Subcutaneous abdominal adipose tissue (tissue), 5 donors: Measurements from ENCODE around the gene PRKCE.

ENCODE experiments used
- H3K27ac ChIP-seq: one replicate; pipeline ENCODE4 v1.7.0; 2013; ENCODE audit warnings: low read depth, mild to moderate bottlenecking, inconsistent platforms, low read length, moderate library complexity
- H3K27me3 ChIP-seq, 5 donors: one replicate each; pipeline ENCODE4 v1.7.0; 2013; ENCODE audit warnings: low read length in 5 of 5, inconsistent platforms in 1 of 5; ENCODE audit not compliant: control insufficient read depth in 5 of 5, insufficient read depth in 4 of 5
- H3K36me3 ChIP-seq, 5 donors: one replicate each; pipeline ENCODE4 v1.7.0; 2013; ENCODE audit warnings: low read length in 5 of 5; ENCODE audit not compliant: control insufficient read depth in 5 of 5, insufficient read depth in 5 of 5
- H3K4me1 ChIP-seq, 5 donors: one replicate each; pipeline ENCODE4 v1.7.0; 2013; ENCODE audit warnings: low read length in 5 of 5, mild to moderate bottlenecking in 3 of 5, moderate library complexity in 1 of 5; ENCODE audit not compliant: control insufficient read depth in 5 of 5, insufficient read depth in 5 of 5
- H3K4me3 ChIP-seq, 5 donors: one replicate each; pipeline ENCODE4 v1.7.0; 2013; ENCODE audit warnings: low read length in 5 of 5, low read depth in 1 of 5
- H3K9ac ChIP-seq, 5 donors: one replicate each; pipeline ENCODE4 v1.7.0; 2013; ENCODE audit warnings: low read length in 5 of 5, mild to moderate bottlenecking in 4 of 5, moderate library complexity in 3 of 5
- H3K9me3 ChIP-seq, 5 donors: one replicate each; pipeline ENCODE4 v1.7.0; 2013; ENCODE audit warnings: low read length in 5 of 5; ENCODE audit not compliant: control insufficient read depth in 5 of 5
- donor health status: healthy.
- donor health status: healthy.
- donor health status: healthy.
- donor health status: healthy.
- donor health status: healthy.

The PRKCE gene

DNA sequence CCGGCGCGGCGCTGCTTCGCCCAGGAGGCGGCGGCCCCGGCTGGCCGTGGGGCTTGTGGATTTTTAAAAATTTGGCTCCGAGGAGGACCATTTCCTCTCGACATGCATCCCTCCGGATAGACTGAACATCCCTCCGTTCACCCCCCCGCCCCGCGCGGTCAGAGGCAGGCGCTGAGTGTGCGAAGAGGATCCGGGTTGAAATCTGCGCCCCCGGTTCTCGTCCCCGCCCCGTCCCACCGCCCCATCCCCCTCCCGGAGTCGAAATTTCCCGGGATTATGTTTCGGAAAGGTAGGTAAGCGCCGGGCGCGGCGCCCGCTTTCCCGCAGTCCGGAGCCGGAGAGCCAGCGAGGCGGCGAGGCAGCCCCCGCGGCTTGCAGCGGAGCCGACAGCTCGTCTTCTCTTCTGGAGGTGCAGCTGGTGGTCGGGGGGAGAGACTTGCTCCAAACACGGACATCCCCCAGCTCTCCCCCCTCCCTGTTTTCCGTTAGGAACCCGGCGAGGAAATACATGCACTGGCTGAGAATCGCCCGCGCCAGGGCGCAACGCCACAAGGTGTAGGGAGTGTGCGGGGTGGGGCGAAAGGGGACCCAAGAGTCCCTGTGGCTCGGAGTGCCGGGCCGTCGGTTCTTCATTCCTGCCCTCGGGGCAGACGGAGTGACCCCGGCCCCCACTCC lies at the start of gene PRKCE:
PRKCE (plus strand) TSS at position 261 of the 675 bp plus-strand sequence.
- H3K27ac ChIP-seq: peak within 1 kb of the TSS; percentile 100
- peak within 1 kb of the TSS; percentile 79 to 91 (median 86) for H3K4me3 ChIP-seq
- no peaks in the 10 kb centered on the region for H3K27me3 ChIP-seq
- peaks cover 3 to 54% (median 38%) of the 10 kb centered on the region in 5 donors for H3K4me1 ChIP-seq
- no peaks in the 10 kb centered on the region for H3K9me3 ChIP-seq
- H3K9ac ChIP-seq: peak within 1 kb of the TSS; percentile 81 to 99 (median 93)
- H3K36me3 ChIP-seq: no peaks in the 10 kb centered on the region

DNA sequence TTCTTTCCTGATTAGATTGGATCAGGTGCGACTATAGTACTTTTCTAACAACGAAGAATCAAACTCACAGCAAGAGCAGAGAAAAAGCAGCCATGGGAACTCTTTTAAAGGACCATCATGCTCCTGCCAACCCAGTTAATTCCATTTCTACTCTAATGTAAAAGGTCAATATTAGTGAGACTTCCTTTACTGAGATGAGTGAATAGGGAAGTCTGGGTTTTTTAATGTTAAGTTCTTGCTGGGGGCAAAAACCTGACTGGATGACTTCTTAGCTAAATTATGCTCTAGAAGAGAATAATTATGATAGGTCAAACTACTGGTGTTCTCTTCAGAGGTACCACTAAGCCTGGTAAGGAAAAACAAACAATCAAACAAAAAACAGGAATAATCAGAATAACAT lies 48.9 kb upstream of the PRKCE start:
- H3K36me3 ChIP-seq: peaks cover 22 to 50% (median 37%) of the 10 kb centered on the region in 5 donors

DNA sequence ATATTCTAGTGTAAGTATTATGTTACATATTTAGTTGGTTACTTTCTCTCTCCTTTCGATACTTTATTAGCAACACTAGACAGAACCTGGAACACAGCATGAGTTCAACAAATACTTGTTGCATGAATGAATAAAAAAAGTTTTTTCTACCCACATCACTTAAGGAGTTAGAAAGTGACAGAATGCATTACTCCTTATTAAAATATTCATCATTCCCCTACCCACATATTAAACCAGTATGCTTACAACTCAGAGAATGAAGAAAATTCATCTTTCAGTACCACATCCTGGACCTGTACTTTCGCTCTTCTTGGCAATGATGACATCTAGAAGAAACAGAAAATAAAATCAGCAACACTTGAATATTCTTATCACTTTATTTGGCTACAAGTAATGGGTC lies 46.4 kb upstream of the PRKCE start:
- Histone ChIP-seq H3K9ac (no peak overlapping the region), H3K27me3 (no peaks in the 10 kb centered on the region)

More for the DNA sequence above, 48.9 kb upstream of the PRKCE start:
- no peaks in the 10 kb centered on the region for H3K9me3 ChIP-seq
- no peak overlapping the region for H3K27ac ChIP-seq
- H3K4me1 ChIP-seq: peaks cover 0 to 4% (median 2%) of the 10 kb centered on the region in 5 donors
- no peak overlapping the region for H3K4me3 ChIP-seq
- H3K27me3 ChIP-seq: no peaks in the 10 kb centered on the region
- H3K9ac ChIP-seq: no peak overlapping the region

DNA sequence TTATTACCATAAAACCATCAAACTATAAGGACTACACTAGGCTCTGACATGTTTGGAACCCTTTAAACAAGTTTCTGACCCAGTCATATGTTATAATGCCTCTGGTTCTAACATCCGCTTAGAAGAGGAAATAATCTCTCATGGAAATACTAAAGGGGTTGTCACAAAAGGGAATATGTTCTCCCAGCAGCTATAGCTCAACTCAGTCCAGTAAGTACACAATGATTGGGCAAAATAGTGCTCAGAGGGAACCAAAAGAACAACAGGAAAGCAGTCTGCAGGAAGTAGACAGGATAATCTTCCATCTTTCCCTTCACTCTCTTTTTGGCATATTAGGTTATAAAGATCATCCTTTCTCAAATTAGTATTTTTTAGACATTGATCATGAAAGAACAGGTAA lies 44.7 kb upstream of the PRKCE start:
- no peak overlapping the region for H3K27ac ChIP-seq
- no peaks in the 10 kb centered on the region for H3K27me3 ChIP-seq
- peaks cover 0 to 18% (median 17%) of the 10 kb centered on the region in 5 donors for H3K4me1 ChIP-seq
- no peak overlapping the region for H3K4me3 ChIP-seq
- H3K36me3 ChIP-seq: peaks cover under 1 to 13% (median 11%) of the 10 kb centered on the region in 5 donors
- H3K9ac ChIP-seq: peak overlapping the region in 1 of 5 donors; percentile 32
- H3K9me3 ChIP-seq: no peaks in the 10 kb centered on the region

More for the DNA sequence above, 46.4 kb upstream of the PRKCE start:
- Histone ChIP-seq H3K9me3 (no peaks in the 10 kb centered on the region), H3K4me3 (no peak overlapping the region), H3K4me1 (peaks cover 0 to 8% (median 7%) of the 10 kb centered on the region in 5 donors), H3K36me3 (peaks cover 11 to 28% (median 23%) of the 10 kb centered on the region in 5 donors), H3K27ac (no peak overlapping the region)

DNA sequence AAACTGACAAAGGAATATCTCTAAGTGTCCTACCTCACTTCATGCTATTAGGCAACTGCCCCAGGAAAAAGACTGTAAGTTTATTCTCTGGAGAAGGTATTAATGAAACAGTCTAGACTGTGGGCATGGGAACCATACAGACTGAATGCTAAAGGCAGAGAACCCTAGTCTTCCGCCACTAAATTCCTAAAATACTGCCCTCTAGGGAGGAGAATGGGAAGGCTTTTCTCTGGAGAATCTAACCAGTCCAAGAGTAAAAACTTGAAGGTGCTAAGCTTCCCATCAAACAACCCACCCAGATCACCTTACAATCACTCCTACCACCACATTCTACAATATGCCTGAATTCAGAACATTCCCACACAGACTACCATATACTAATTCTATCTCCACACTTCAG lies 43.8 kb upstream of the PRKCE start:
- H3K27ac ChIP-seq: no peak overlapping the region
- no peak overlapping the region for H3K9ac ChIP-seq
- no peaks in the 10 kb centered on the region for H3K27me3 ChIP-seq
- H3K36me3 ChIP-seq: peaks cover 0 to 12% (median 8%) of the 10 kb centered on the region in 5 donors
- no peak overlapping the region for H3K4me3 ChIP-seq
- H3K4me1 ChIP-seq: peaks cover 0 to 20% (median 19%) of the 10 kb centered on the region in 5 donors
- no peaks in the 10 kb centered on the region for H3K9me3 ChIP-seq

DNA sequence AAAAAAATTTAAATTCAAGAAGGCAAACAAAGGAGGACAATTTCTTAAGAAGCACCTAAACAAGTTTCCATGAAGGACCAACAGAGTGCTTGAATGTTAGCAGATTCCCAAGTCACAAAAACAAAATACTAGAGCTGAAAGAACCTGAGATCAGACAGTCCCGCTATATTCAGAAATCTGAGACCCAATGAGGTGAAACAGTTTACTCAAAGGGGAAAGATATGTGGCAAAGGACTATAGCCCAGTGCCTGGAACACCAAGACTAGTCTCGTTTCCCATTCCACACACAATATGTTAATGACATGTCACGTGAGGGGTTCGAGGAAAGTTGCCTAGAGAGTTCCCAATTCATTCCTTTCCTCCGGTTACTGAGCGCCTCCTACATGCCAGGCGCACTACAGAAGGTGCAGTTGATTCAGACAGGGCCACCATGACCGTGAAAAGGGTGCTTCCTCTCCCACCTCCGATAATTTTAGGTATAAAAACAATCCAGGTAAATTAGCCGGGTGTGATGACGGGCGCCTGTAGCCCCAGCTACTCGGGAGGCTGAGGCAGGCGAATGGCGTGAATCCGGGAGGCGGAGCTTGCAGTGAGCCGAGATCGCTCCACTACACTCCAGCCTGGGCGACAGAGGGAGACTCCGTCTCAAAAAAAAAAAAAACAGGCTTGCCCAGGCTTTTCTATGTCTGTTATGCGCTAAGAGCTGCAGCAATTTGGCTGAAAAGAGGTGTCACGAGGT lies 41.0 kb upstream of the PRKCE start:
- Histone ChIP-seq H3K27me3 (no peaks in the 10 kb centered on the region), H3K4me3 (peak overlapping the region; percentile 85 to 94 (median 88)), H3K36me3 (no peaks in the 10 kb centered on the region), H3K9ac (peak overlapping the region; percentile 70 to 98 (median 91)), H3K27ac (peak overlapping the region; percentile 91), H3K4me1 (peaks cover 3 to 34% (median 29%) of the 10 kb centered on the region in 5 donors), H3K9me3 (no peaks in the 10 kb centered on the region)

DNA sequence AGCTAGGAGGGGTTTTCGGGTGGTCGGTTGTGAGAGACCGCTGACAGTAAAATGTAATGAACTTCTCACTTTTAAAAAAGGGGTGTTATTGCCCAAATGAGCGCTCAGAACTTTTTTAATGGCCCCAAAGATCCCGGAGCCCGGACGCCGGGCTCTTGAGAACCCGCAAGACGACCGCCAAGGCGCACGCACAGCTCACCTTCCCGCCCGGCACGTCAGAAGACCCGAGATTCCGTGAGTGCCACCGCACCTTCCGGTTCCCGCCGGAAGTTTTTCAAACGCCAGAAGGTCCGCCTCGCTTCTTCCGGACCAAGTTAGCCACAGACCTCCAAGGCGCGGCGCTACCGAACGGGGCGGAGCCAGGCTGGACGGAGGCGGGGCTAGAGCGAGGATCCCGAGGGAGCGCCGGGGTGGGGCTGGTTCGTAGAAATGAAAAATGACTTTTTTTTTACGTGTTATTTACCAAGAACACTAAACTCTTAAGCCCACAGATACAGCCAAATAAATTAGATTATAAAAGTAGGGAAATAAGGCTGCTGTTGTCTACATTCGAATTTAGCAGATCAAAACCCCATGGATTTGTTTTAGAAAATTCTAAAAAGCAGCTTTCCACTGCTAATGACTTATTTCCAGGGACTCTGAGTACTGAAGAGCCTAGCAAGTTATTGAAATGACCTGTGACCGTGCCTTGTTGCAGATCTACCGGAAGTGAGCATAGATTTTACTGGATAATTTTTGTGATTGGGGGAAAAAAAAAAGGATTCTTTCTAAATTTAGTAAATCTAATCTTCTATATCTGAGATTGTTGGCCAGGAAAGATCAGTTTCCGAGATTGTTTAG lies 40.2 kb upstream of the PRKCE start, which contains the start of gene SRBD1:
SRBD1 (minus strand) TSS at position 248 of the 840 bp plus-strand sequence. CDS start 5,826 bp downstream, outside the sequence.
- H3K9ac ChIP-seq: peak within 1 kb of the TSS; percentile 70 to 98 (median 91)
- no peaks in the 10 kb centered on the region for H3K27me3 ChIP-seq
- H3K4me3 ChIP-seq: peak within 1 kb of the TSS; percentile 85 to 94 (median 88)
- H3K27ac ChIP-seq: peak within 1 kb of the TSS; percentile 91
- H3K9me3 ChIP-seq: no peaks in the 10 kb centered on the region
- H3K4me1 ChIP-seq: peaks cover 3 to 34% (median 29%) of the 10 kb centered on the region in 5 donors
- H3K36me3 ChIP-seq: no peaks in the 10 kb centered on the region

DNA sequence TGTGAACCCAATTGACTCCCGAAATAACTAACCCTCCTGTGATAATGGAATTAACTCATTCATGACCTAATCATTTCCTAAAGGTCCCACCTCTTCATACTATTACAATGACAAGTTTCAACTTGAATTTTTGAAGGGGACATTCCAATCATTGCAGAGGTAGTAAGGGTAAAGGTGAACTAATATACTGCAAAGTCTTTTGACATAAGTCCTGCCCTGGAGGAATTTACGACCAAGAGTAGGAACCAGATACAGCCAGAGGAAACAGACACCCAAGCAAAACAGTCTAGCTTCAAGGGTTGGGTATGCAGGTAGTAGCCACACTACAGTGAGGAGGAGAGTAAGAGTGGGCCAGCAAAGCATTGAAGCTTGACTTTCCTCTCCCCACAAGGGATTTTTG lies 39.2 kb upstream of the PRKCE start:
- Histone ChIP-seq H3K4me3 (no peak overlapping the region), H3K9me3 (no peaks in the 10 kb centered on the region), H3K27me3 (no peaks in the 10 kb centered on the region), H3K9ac (no peak overlapping the region), H3K36me3 (no peaks in the 10 kb centered on the region), H3K27ac (no peak overlapping the region), H3K4me1 (peaks cover 3 to 33% (median 27%) of the 10 kb centered on the region in 5 donors)

DNA sequence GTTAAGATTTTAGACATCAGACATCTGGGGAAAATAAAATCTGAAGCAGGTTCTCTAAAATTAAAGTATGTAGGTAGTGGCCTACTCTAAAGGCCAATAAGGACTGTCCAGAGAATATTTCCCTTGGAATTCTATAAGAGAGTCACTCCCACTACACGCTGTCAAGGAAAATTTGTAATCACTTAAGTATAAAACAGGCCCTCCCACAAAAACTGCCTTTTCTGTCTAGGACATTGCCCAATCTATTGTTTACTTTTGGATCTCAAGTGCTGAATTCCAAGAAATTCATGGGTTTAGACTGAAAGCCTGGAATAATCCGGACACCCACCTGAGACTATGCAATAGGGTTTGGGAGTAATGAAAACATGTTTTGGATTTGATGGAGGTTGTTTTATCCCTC lies 38.7 kb upstream of the PRKCE start:
- no peaks in the 10 kb centered on the region for H3K9me3 ChIP-seq
- no peak overlapping the region for H3K9ac ChIP-seq
- H3K27me3 ChIP-seq: no peaks in the 10 kb centered on the region
- no peaks in the 10 kb centered on the region for H3K36me3 ChIP-seq
- H3K4me3 ChIP-seq: no peak overlapping the region
- no peak overlapping the region for H3K27ac ChIP-seq
- peaks cover 3 to 30% (median 27%) of the 10 kb centered on the region in 5 donors for H3K4me1 ChIP-seq
